PC-3 (cell line): ENCODE measurements around the gene TUBD1. TPM values are rescaled to one million over a fixed set of nuclear protein-coding genes. Genes with fewer than 3 reads are reported as not detected.

Source experiments
- ATAC-seq: fragments of 200-7000 bp; cut with Tn5 transposase; 2 replicates; pipeline ENCODE4 v1.9.1; 2020; ENCODE audit warnings: mild to moderate bottlenecking, moderate library complexity
- BruUV-seq: library from RNA; stranded (reverse); fragments of 400-500 nt; replicated peaks from 2 replicates; lab custom pipeline; 2021; lab: Mats Ljungman, UMichigan
- CTCF ChIA-PET: fragments of 300-600 bp; sonication (Branson Sonifier 250); formaldehyde crosslinking; loops from one replicate; lab custom pipeline; 2022; ENCODE audit warnings: antibody characterized with exemption; lab: Charles Lee
- POLR2A ChIA-PET: fragments of 300-600 bp; sonication (Branson Sonifier 250); formaldehyde crosslinking; loops from one replicate; lab custom pipeline; 2022; ENCODE audit warnings: antibody characterized with exemption; ENCODE audit not compliant: unreplicated experiment; lab: Charles Lee
- DNase-seq: peaks from one replicate; pipeline ENCODE4 v3.0.0-alpha.2; 2015
- H2AFZ ChIP-seq: fragments of 300-600 bp; sonication (generic); 2 replicates; pipeline ENCODE4 v1.6.0; 2016; ENCODE audit warnings: antibody characterized with exemption, low read length
- H3F3A ChIP-seq: fragments of 300-600 bp; sonication (generic); one replicate; pipeline ENCODE4 v1.6.0; 2017; ENCODE audit warnings: antibody characterized with exemption, low read length, control low read depth, mild to moderate bottlenecking; ENCODE audit not compliant: unreplicated experiment
- H3K27ac ChIP-seq: fragments of 300-600 bp; sonication (generic); 2 replicates; pipeline ENCODE4 v1.5.1; 2016; ENCODE audit warnings: mild to moderate bottlenecking, low read length
- H3K27me3 ChIP-seq: fragments of 300-600 bp; sonication (generic); 2 replicates; pipeline ENCODE4 v1.6.1; 2016; ENCODE audit warnings: low read length, mixed read lengths
- H3K36me3 ChIP-seq: fragments of 300-600 bp; sonication (generic); 2 replicates; pipeline ENCODE4 v1.6.1; 2016; ENCODE audit warnings: low read depth, mixed run types, low read length, mixed read lengths
- H3K4me1 ChIP-seq: fragments of 300-600 bp; sonication (generic); 2 replicates; pipeline ENCODE4 v1.5.1; 2016; ENCODE audit warnings: low read length; ENCODE audit not compliant: insufficient read depth
- H3K4me2 ChIP-seq: fragments of 300-600 bp; sonication (generic); 2 replicates; pipeline ENCODE4 v1.6.0; 2016; ENCODE audit warnings: low read length
- H3K4me3 ChIP-seq: fragments of 300-600 bp; sonication (generic); 2 replicates; pipeline ENCODE4 v1.5.1; 2016; ENCODE audit warnings: mild to moderate bottlenecking, low read length, mixed read lengths
- H3K79me2 ChIP-seq: fragments of 300-600 bp; sonication (generic); 2 replicates; pipeline ENCODE4 v1.6.1; 2017; ENCODE audit warnings: low read length, mixed read lengths
- H3K9ac ChIP-seq: fragments of 300-600 bp; sonication (generic); 2 replicates; pipeline ENCODE4 v1.6.0; 2016; ENCODE audit warnings: mild to moderate bottlenecking, low read length
- H3K9me2 ChIP-seq: fragments of 300-600 bp; sonication (generic); replicated peaks from 2 replicates; pipeline ENCODE4 v1.6.1; 2016; ENCODE audit warnings: mixed run types, low read length, mixed read lengths
- H3K9me3 ChIP-seq: fragments of 300-600 bp; sonication (generic); 2 replicates; pipeline ENCODE4 v1.6.1; 2016; ENCODE audit warnings: low read length, mixed read lengths
- H4K20me1 ChIP-seq: fragments of 300-600 bp; sonication (generic); 2 replicates; pipeline ENCODE4 v1.6.1; 2016; ENCODE audit warnings: low read length, mixed read lengths
- EZH2 ChIP-seq: fragments of 300-600 bp; sonication (generic); IDR thresholded peaks from one replicate; pipeline ENCODE4 v1.6.1; 2017; ENCODE audit warnings: antibody characterized with exemption, mild to moderate bottlenecking, low read length; ENCODE audit not compliant: unreplicated experiment
- EZH2phosphoT487 ChIP-seq: fragments of 300-600 bp; sonication (generic); IDR thresholded peaks from 2 replicates; pipeline ENCODE4 v1.6.1; 2018; ENCODE audit warnings: mild to moderate bottlenecking, antibody characterized with exemption, low read length, borderline replicate concordance
- intact Hi-C: fragments of 100-400 bp; cut with micrococcal nuclease; formaldehyde crosslinking; loops from 2 replicates; pipeline ENCODE4 v1.9.0; 2023
- total RNA-seq: library from RNA; depleted of rRNA; stranded (reverse); fragments of >200 nt; gene quantifications from 2 replicates; pipeline ENCODE4 v1.2.3, GENCODE V29; 2014
- TF ChIP-seq, protein P1 (sequence below): fragments of 300-600 bp; sonication (generic); conservative IDR thresholded peaks from 2 replicates; pipeline ENCODE4 v1.5.1; 2017; ENCODE audit warnings: antibody characterized with exemption, low read depth, mild to moderate bottlenecking, low read length

TUBD1 gene
- total RNA-seq, 1 experiment from 2014 or later: 8.2 TPM

DNA sequence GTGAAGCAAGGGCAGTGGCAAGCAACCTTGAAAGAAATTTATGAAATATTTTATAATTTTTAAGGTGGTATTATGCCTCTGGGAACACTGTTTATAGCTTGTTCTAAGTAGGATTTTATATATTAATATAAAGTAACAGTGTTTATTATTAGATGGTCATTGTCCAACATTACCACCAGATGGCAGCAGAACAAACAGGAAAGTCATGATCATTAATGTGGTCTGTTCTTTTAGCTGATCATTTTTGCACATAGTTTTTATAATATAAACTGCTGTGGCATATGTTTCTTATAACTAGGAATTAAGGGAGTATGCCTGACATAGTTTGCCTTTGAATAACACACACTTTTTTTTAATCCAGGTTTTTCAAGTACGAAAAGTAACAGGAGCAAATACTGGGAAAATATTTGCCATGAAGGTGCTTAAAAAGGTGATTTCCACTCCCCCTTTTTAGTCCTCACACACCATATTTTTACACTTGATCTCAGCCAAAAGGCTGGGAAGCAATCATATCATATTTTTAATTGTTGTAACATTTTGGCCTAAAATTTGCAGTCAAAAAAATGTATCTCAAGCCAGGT is 21.6 kb upstream of the TUBD1 start:
- Histone ChIP-seq H3K4me3 (no peak overlapping the region), H3K9me3 (no peaks in the 10 kb centered on the region), H3K27ac (no peak overlapping the region), H4K20me1 (no peaks in the 10 kb centered on the region), H3K79me2 (peaks cover 13% of the 10 kb centered on the region), H3K36me3 (peaks cover 43% of the 10 kb centered on the region; the same call in 1 of the 2 replicates), H3K9ac (no peak overlapping the region), H3K4me1 (no peaks in the 10 kb centered on the region), H3K9me2 (no peaks in the 10 kb centered on the region), H3K27me3 (no peaks in the 10 kb centered on the region), H3K4me2 (no peak overlapping the region), H2AFZ (no peak overlapping the region), H3F3A (peaks cover 8% of the 10 kb centered on the region)
- ATAC-seq (peak; percentile 72), DNase-seq (peak; percentile 70)
- TF ChIP-seq, protein P1, sequence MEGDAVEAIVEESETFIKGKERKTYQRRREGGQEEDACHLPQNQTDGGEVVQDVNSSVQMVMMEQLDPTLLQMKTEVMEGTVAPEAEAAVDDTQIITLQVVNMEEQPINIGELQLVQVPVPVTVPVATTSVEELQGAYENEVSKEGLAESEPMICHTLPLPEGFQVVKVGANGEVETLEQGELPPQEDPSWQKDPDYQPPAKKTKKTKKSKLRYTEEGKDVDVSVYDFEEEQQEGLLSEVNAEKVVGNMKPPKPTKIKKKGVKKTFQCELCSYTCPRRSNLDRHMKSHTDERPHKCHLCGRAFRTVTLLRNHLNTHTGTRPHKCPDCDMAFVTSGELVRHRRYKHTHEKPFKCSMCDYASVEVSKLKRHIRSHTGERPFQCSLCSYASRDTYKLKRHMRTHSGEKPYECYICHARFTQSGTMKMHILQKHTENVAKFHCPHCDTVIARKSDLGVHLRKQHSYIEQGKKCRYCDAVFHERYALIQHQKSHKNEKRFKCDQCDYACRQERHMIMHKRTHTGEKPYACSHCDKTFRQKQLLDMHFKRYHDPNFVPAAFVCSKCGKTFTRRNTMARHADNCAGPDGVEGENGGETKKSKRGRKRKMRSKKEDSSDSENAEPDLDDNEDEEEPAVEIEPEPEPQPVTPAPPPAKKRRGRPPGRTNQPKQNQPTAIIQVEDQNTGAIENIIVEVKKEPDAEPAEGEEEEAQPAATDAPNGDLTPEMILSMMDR: peak; percentile 77
- no peak for TF ChIP-seq EZH2
- no peak for TF ChIP-seq EZH2phosphoT487
- no TSS peak for BruUV-seq
- intact Hi-C loops: loop anchor here (10.0 kb wide), 1 partner anchor 120 kb away; no protein-coding TSS in a partner anchor
- ChIA-PET CTCF (interaction anchor here (0.5 to 1.1 kb wide), 6 partner anchors 16 to 154 kb away, joined by 3 to 12 read pairs (median 6); partner anchors contain the start of genes RPS6KB1 and TUBD1), POLR2A (interaction anchor here (0.5 to 0.8 kb wide), 4 partner anchors 51 to 843 kb away, joined by 3 to 6 read pairs (median 4); no protein-coding TSS in a partner anchor)

DNA sequence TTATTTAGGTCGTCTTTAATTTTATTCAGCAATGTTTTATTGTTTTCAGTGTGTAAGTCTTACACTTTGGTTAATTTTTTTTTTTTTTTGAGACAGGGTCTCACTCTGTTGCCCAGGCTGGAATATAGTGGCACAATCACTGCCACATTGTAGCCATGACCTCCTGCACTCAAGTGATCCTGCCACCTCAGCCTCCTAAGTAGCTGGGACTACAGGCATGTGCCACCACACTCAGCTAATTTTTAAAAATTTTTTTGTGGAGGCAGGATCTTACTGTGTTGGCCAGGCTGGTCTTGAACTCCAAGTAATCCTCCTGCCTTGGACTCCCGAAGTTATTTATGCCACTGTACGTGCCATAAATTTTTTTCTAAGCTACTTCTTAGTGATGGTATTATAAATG is 14.7 kb upstream of the TUBD1 start:
- ChIA-PET CTCF (no interaction called here), POLR2A (no interaction called here)
- TF ChIP-seq EZH2 (no peak), EZH2phosphoT487 (no peak)
- TF ChIP-seq, protein P1: no peak
- Histone ChIP-seq H3K4me3 (no peak overlapping the region), H3K9ac (no peak overlapping the region), H3K4me1 (no peaks in the 10 kb centered on the region), H3K27ac (no peak overlapping the region), H2AFZ (no peak overlapping the region), H3K9me3 (no peaks in the 10 kb centered on the region), H3K27me3 (no peaks in the 10 kb centered on the region), H4K20me1 (peaks cover 6% of the 10 kb centered on the region), H3F3A (peaks cover 8% of the 10 kb centered on the region), H3K36me3 (peaks cover 10% of the 10 kb centered on the region; the same call in 1 of the 2 replicates), H3K79me2 (peaks cover 68% of the 10 kb centered on the region), H3K4me2 (no peak overlapping the region), H3K9me2 (no peaks in the 10 kb centered on the region)
- DNase-seq (no peak), ATAC-seq (no peak)
- no TSS peak for BruUV-seq
- intact Hi-C loops: no loop called here

DNA sequence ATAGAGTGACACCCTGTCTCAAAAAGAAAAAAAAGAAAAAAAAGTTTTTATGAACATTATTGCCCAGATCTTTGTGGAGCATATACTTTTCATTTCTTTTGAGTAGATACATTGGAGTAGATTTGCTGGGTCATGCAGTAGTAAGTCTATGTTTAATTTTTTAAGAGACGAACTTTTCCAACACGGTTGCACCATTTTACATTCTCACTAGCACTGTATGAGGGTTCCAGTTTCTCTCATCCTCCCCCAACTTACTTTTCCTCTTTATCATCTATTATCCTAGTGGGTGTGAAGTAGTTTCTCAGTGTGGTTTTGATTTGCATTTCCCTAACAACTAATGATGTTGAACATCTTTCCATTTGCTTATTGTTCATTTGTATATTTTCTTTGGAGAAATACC is 10.7 kb upstream of the TUBD1 start:
- POLR2A ChIA-PET: no interaction called here
- H3K27ac ChIP-seq: no peak overlapping the region
- BruUV-seq: no TSS peak
- H3K4me3 ChIP-seq: no peak overlapping the region
- DNase-seq: no peak
- no peak for ATAC-seq
- H3K79me2 ChIP-seq: peaks cover 93% of the 10 kb centered on the region
- H3K4me1 ChIP-seq: no peaks in the 10 kb centered on the region
- no peak overlapping the region for H2AFZ ChIP-seq
- no peak for TF ChIP-seq EZH2
- TF ChIP-seq EZH2phosphoT487: no peak
- TF ChIP-seq, protein P1: no peak
- H3K27me3 ChIP-seq: no peaks in the 10 kb centered on the region
- no peaks in the 10 kb centered on the region for H3K9me2 ChIP-seq
- H3K9me3 ChIP-seq: no peaks in the 10 kb centered on the region
- CTCF ChIA-PET: no interaction called here
- intact Hi-C loops: no loop called here
- no peak overlapping the region for H3K4me2 ChIP-seq
- no peaks in the 10 kb centered on the region for H3K36me3 ChIP-seq
- H4K20me1 ChIP-seq: peaks cover 6% of the 10 kb centered on the region
- no peaks in the 10 kb centered on the region for H3F3A ChIP-seq
- H3K9ac ChIP-seq: no peak overlapping the region
